ENCODE results near the gene CRIP3. TPM values are rescaled to one million over a fixed set of nuclear protein-coding genes. Genes with fewer than 3 reads are reported as not detected.

The CRIP3 gene
- total and polyA plus RNA-seq, 9 donors: 0.80 to 2.6 (median 1.7) TPM

DNA sequence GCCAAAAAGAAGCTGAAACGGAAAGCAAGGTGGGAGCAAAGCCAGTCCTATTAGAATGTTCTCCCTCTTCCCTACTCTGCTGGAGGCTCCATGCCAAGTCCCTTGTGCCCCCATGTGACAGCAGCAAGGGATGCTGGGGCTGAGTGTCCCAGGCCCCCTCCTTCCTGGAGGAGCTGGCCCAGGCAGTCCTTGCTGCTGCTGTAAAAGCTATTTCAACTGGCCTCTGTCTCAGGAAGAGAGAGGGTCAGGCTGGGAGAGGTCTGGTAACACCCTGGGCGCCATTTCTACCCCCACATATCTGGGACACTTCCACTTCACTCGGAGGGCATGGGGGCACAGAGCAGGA is 40.3 kb downstream of the CRIP3 start:
- no peak overlapping the region for H3K27ac ChIP-seq
- 66 to 76% (median 71%) methylated on average over 3 of the region's 3 CpGs for WGBS, 3 donors
- intact Hi-C loops (cut with DNase I): loop anchor here in 2 of 4 donors (10.0 kb wide), 2 partner anchors 226 to 236 kb away; no protein-coding TSS in a partner anchor

DNA sequence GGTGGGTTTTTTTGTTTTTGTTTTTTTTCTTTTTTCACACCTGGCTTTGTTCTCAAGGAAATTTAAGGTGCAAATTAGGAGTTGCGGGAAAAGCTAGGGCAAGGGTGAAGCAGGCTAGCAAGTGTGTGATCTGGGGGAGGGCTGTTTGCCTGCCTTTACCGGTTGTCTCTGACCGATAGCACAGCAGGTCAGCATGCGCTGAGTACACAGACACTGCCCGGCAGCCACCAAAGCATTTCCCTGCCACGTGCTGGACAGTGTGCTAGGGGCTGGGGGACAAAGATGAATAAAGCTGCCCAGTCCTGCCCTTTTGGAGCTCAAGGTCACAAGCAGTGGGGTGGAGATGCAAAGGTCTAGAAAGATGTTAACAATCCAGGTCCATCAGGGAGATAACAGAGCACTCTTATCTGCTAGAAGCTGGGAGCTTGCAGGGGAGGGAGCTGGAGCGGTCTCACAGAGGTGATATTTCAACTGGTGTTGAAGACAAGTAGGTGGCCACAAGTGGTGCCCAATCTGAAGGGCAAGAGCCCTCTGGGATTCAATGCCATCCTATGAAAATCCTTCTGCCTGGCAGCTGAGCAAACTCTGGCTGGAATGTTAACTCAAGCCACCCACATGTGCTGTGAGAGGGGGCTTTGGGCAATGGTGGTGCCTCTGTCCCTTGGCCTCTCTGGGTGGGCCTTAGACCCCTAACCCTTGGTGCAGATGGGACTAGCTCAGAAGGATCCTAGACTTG is 40.8 kb downstream of the CRIP3 start:
- peaks cover 3% of the 10 kb centered on the region for H3K4me1 ChIP-seq (ENCODE audit: insufficient read depth)
- intact Hi-C loops (cut with DNase I): loop anchor here in 2 of 4 donors (10.0 kb wide), 2 partner anchors 227 to 237 kb away; no protein-coding TSS in a partner anchor
- H3K27ac ChIP-seq: no peak overlapping the region
- no peaks in the 10 kb centered on the region for H3K36me3 ChIP-seq
- no peaks in the 10 kb centered on the region for H3K27me3 ChIP-seq
- H3K9me3 ChIP-seq: no peaks in the 10 kb centered on the region
- no peak overlapping the region for H3K4me3 ChIP-seq
- DNase-seq: no peak
- TF ChIP-seq, protein P1, sequence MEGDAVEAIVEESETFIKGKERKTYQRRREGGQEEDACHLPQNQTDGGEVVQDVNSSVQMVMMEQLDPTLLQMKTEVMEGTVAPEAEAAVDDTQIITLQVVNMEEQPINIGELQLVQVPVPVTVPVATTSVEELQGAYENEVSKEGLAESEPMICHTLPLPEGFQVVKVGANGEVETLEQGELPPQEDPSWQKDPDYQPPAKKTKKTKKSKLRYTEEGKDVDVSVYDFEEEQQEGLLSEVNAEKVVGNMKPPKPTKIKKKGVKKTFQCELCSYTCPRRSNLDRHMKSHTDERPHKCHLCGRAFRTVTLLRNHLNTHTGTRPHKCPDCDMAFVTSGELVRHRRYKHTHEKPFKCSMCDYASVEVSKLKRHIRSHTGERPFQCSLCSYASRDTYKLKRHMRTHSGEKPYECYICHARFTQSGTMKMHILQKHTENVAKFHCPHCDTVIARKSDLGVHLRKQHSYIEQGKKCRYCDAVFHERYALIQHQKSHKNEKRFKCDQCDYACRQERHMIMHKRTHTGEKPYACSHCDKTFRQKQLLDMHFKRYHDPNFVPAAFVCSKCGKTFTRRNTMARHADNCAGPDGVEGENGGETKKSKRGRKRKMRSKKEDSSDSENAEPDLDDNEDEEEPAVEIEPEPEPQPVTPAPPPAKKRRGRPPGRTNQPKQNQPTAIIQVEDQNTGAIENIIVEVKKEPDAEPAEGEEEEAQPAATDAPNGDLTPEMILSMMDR (IDR thresholded peaks at IDR 0.05): no peak
- no peak for TF ChIP-seq POLR2A (IDR thresholded peaks at IDR 0.05)
- no peak for TF ChIP-seq EP300 (IDR thresholded peaks at IDR 0.05)
- 61 to 69% (median 68%) methylated on average over 7 of the region's 7 CpGs for WGBS, 3 donors

More for the DNA sequence above, 40.3 kb downstream of the CRIP3 start:
- no peak for DNase-seq
- Histone ChIP-seq H3K4me3 (no peak overlapping the region), H3K36me3 (no peaks in the 10 kb centered on the region), H3K9me3 (no peaks in the 10 kb centered on the region), H3K4me1 (ENCODE audit: insufficient read depth) (peaks cover 3% of the 10 kb centered on the region), H3K27me3 (no peaks in the 10 kb centered on the region)
- TF ChIP-seq EP300 (IDR thresholded peaks at IDR 0.05) (no peak), POLR2A (IDR thresholded peaks at IDR 0.05) (no peak)
- TF ChIP-seq, protein P1 (IDR thresholded peaks at IDR 0.05): no peak

DNA sequence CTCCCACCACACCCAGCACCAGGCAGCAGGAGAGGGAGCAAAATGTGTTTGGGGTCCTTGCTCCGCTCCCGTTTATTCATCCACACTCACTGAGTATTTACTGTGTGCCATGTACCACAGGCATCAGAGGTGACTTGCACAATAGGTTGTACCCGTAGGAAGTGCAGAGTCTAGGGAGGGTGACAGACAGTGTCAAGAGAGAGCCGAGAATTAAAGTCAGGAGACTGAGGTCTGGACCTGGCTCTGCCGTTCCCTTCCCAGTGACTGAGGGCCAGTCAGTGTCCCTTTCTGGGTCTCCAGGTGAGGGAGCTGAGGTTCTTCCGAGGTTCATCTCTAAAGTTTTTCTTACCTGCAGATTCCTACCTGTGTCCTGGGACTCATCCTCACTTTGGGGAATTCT is 43.1 kb downstream of the CRIP3 start:
- Histone ChIP-seq H3K4me1 (ENCODE audit: insufficient read depth) (peaks cover 3% of the 10 kb centered on the region), H3K36me3 (no peaks in the 10 kb centered on the region), H3K4me3 (no peak overlapping the region), H3K27ac (no peak overlapping the region), H3K9me3 (no peaks in the 10 kb centered on the region), H3K27me3 (no peaks in the 10 kb centered on the region)
- intact Hi-C loops (cut with DNase I): loop anchor here in 2 of 4 donors (10.0 kb wide), 2 partner anchors 229 to 239 kb away; no protein-coding TSS in a partner anchor
- no peak for DNase-seq
- no peak for TF ChIP-seq EP300 (IDR thresholded peaks at IDR 0.05)
- no peak for TF ChIP-seq POLR2A (IDR thresholded peaks at IDR 0.05)
- TF ChIP-seq, protein P1 (IDR thresholded peaks at IDR 0.05): no peak
- WGBS, 3 donors: 84 to 93% (median 90%) methylated on average over 6 of the region's 6 CpGs

DNA sequence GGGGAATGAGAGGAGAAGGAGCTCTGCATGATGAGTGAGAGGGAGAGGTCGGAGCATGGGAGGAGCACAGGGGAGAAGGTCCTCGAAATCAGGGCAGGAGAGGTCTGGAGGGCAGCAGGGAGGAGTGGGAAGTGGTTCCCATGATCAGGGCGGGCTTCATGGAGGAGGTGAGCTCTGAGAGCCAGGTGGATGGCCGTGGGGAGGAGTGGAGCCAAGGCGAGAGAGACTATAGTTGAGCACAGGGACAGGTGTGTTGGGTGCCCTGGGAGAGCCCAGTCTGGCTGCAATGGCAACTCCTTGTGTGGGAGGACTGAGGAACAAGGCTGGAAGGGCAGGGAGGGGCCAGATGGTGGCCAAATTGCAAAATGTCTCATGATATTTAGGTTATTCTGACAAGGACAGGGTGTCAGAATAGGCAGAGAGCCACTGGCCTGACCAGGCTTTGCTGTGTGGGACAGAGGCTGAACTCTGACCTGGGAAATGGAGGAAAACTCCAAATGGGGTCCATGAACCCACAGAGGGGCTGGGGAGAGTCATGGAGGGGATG is 44.0 kb downstream of the CRIP3 start:
- H3K27ac ChIP-seq: no peak overlapping the region
- TF ChIP-seq, protein P1 (IDR thresholded peaks at IDR 0.05): no peak
- TF ChIP-seq POLR2A (IDR thresholded peaks at IDR 0.05) (no peak), EP300 (IDR thresholded peaks at IDR 0.05) (no peak)
- intact Hi-C loops (cut with DNase I): loop anchor here in 2 of 4 donors (10.0 kb wide), 2 partner anchors 230 to 240 kb away; no protein-coding TSS in a partner anchor
- 81 to 90% (median 85%) methylated on average over 5 of the region's 5 CpGs for WGBS, 3 donors
- DNase-seq: no peak
- H3K4me1 ChIP-seq (ENCODE audit: insufficient read depth): peaks cover 3% of the 10 kb centered on the region
- H3K27me3 ChIP-seq: no peaks in the 10 kb centered on the region
- H3K4me3 ChIP-seq: no peak overlapping the region
- H3K9me3 ChIP-seq: no peaks in the 10 kb centered on the region
- no peaks in the 10 kb centered on the region for H3K36me3 ChIP-seq
